Fibroblast of lung (primary cell): ENCODE measurements around the gene LILRB4.

Experiments used
- CTCF ChIP-seq, 2 donors: IDR thresholded peaks in 1 of 2; conservative IDR thresholded peaks in 1 of 2; 1 replicate in 1 of 2; 2 replicates in 1 of 2; pipeline ENCODE4 v1.5.1; 2011 to 2012; ENCODE audit warnings: low read length in 2 of 2, control low read depth in 1 of 2, inconsistent platforms in 1 of 2, low read depth in 1 of 2, mild to moderate bottlenecking in 1 of 2
- EZH2 ChIP-seq: IDR thresholded peaks from 2 replicates; pipeline ENCODE4 v1.5.1; 2012; ENCODE audit warnings: low read length, control low read depth, mild to moderate bottlenecking; ENCODE audit errors: missing control alignments

DNA sequence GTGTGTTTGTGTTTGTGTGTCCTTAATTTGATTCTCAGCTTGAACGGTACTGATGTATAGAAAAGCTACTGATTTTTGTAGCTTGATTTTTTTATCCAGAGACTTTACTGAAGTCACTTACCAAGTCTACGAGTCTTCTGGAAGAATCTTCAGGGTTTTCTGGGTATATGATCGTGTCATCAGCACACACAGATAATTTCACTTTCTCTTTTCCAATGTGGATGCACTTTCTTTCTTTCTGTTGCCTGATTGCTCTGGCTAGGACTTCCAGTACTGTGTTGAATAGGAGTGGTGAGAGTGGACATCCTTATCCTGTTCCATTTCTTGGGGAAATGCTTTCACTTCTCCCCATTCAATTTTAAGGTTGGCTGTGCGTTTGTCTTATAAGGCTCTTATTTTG is 40.4 kb upstream of the LILRB4 start:
- no peak for TF ChIP-seq CTCF (conservative IDR thresholded peaks at IDR 0.05 in 1 of 2, IDR thresholded peaks at IDR 0.05 in 1 of 2; ENCODE audit: low read depth in 1 of 2, low read length in 2 of 2)
- TF ChIP-seq EZH2 = no peak
